SK-N-SH (cell line): ENCODE data around the gene ZBED4. TPM values are rescaled to one million over a fixed set of nuclear protein-coding genes. Genes with fewer than 3 reads are reported as not detected.
A peak's percentile ranks its signal among the peaks of the same experiment; 100 is the strongest.

Source experiments
- CTCF ChIA-PET: fragments of 300-600, 350-600 bp; formaldehyde crosslinking; extraction: SDS; loops from one replicate; lab custom pipeline; 2021; lab: Yijun Ruan, JAX
- POLR2A ChIA-PET: fragments of 350-600 bp; sonication (Branson Sonifier 250); formaldehyde crosslinking; extraction: SDS; loops from one replicate; lab custom pipeline; 2020; ENCODE audit warnings: antibody characterized with exemption, inconsistent platforms; lab: Yijun Ruan, JAX
- DNase-seq: peaks from one replicate; pipeline ENCODE4 v3.0.0; 2012
- H2AFZ ChIP-seq: fragments of 200-600 bp; sonication (generic); 2 replicates; pipeline ENCODE4 v1.8.1; 2016; ENCODE audit warnings: antibody characterized with exemption, mild to moderate bottlenecking, low read depth
- H3F3A ChIP-seq: fragments of 200-600 bp; sonication (generic); replicated peaks from 2 replicates; pipeline ENCODE3; 2016; ENCODE audit warnings: antibody characterized with exemption, mild to moderate bottlenecking; ENCODE audit not compliant: insufficient read depth
- H3K27ac ChIP-seq, 2 experiments: fragments of 200-500 bp in 1 of 2; fragments of 200-600 bp in 1 of 2; sonication (Bioruptor generic) in 1 of 2; sonication (generic), shearing (Covaris generic) in 1 of 2; 2 replicates each; pipeline versions ENCODE4 v1.5.1 to v1.6.1; 2014 to 2016; ENCODE audit warnings: low read depth in 2 of 2, inconsistent platforms in 1 of 2, low read length in 1 of 2, mild to moderate bottlenecking in 1 of 2, mixed read lengths in 1 of 2
- H3K27me3 ChIP-seq: fragments of 200-600 bp; sonication (generic), shearing (Covaris generic); 2 replicates; pipeline ENCODE4 v1.6.1; 2016; ENCODE audit warnings: mixed run types; ENCODE audit not compliant: insufficient read depth
- H3K36me3 ChIP-seq, 2 experiments: fragments of 200-500 bp in 1 of 2; fragments of 200-600 bp in 1 of 2; sonication (Bioruptor generic) in 1 of 2; sonication (generic) in 1 of 2; replicated peaks in 1 of 2; 2 replicates each; pipeline versions ENCODE3 to v1.5.1; 2014 to 2016; ENCODE audit warnings: low read length in 1 of 2, mild to moderate bottlenecking in 1 of 2; ENCODE audit not compliant: insufficient read depth in 2 of 2, control insufficient read depth in 1 of 2
- H3K4me1 ChIP-seq, 2 experiments: fragments of 200-500 bp in 1 of 2; fragments of 200-600 bp in 1 of 2; sonication (Bioruptor generic) in 1 of 2; sonication (generic), shearing (Covaris generic) in 1 of 2; 2 replicates each; pipeline versions ENCODE4 v1.5.1 to v1.6.1; 2014 to 2016; ENCODE audit warnings: low read depth in 1 of 2, low read length in 1 of 2, mixed run types in 1 of 2; ENCODE audit not compliant: insufficient read depth in 2 of 2, control insufficient read depth in 1 of 2
- H3K4me2 ChIP-seq: fragments of 200-600 bp; sonication (generic), shearing (Covaris generic); 2 replicates; pipeline ENCODE4 v1.6.1; 2017; ENCODE audit warnings: mixed run types
- H3K4me3 ChIP-seq, 2 experiments: fragments of 200-500 bp in 1 of 2; fragments of 200-600 bp in 1 of 2; sonication (Bioruptor generic) in 1 of 2; sonication (generic), shearing (Covaris generic) in 1 of 2; 2 replicates each; pipeline versions ENCODE4 v1.5.1 to v1.8.1; 2014 to 2016; ENCODE audit warnings: low read depth in 2 of 2, inconsistent platforms in 1 of 2, low read length in 1 of 2, mild to moderate bottlenecking in 1 of 2, mixed read lengths in 1 of 2, moderate library complexity in 1 of 2
- H3K79me2 ChIP-seq: fragments of 200-600 bp; sonication (generic); 2 replicates; pipeline ENCODE4 v1.8.1; 2017; ENCODE audit warnings: mild to moderate bottlenecking; ENCODE audit not compliant: insufficient read depth
- H3K9ac ChIP-seq: fragments of 200-600 bp; sonication (generic); 2 replicates; pipeline ENCODE4 v1.6.1; 2017; ENCODE audit warnings: mixed run types
- H3K9me2 ChIP-seq: fragments of 200-600 bp; sonication (generic); 2 replicates; pipeline ENCODE4 v1.6.1; 2017; ENCODE audit warnings: mixed run types
- H3K9me3 ChIP-seq: fragments of 200-600 bp; sonication (generic); 2 replicates; pipeline ENCODE4 v1.6.1; 2017; ENCODE audit warnings: mixed run types, mild to moderate bottlenecking, moderate library complexity
- H4K20me1 ChIP-seq: fragments of 200-600 bp; sonication (generic); 2 replicates; pipeline ENCODE4 v1.6.1; 2017; ENCODE audit warnings: mild to moderate bottlenecking, mixed run types; ENCODE audit not compliant: insufficient read depth
- MEF2A ChIP-seq: IDR thresholded peaks from 2 replicates; pipeline ENCODE4 v1.4.0; 2012; ENCODE audit warnings: low read depth, borderline replicate concordance
- PBX3 ChIP-seq: IDR thresholded peaks from 2 replicates; pipeline ENCODE4; 2012
- WGBS: methylation state at CpG from one replicate; pipeline ENCODE4 v1.1.6; 2017; ENCODE audit warnings: low lambda C conversion rate; 5-methylcytosine and 5-hydroxymethylcytosine counted together
- polyA plus RNA-seq, 3 experiments: library from polyadenylated mRNA; depleted of rRNA; stranded (reverse); fragments of >200 nt; gene quantifications; 2 replicates each; pipeline ENCODE4 v1.2.3, GENCODE V29; 2012
- TF ChIP-seq, protein P1 (sequence below): IDR thresholded peaks from 2 replicates; pipeline ENCODE4 v1.6.1; 2012; ENCODE audit warnings: mild to moderate bottlenecking, low read depth, low read length, moderate library complexity

Gene ZBED4
- polyA plus RNA-seq, 1 of the 3 experiments (the other 2 are of a cell fraction) = 7.9 TPM

DNA sequence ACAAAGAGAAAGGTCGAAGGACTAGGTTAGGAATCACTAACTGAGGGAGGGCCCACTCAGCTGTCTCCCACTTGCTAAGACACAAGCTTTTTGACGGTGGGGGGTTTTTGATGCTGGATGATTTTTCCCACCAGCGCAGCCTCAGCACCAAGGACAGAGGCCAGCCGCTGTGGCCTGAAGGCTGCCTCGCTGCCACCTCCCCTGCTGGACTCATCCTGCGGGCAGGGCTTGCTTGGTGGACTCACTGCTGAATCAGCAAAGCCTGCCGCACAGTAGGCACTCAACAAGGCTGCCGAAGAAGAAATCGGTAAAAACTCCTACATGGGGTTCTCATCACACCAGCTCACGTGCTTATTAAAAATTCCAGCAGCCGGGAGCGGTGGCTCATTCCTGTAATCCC is 62.0 kb downstream of the ZBED4 start:
- Histone ChIP-seq H3K9me2 (no peaks in the 10 kb centered on the region), H3K9me3 (no peaks in the 10 kb centered on the region), H3K9ac (no peak overlapping the region), H3K27me3 (no peaks in the 10 kb centered on the region), H3K27ac (no peak overlapping the region), H3K36me3 (peaks cover 3 to 14% of the 10 kb centered on the region in 2 experiments), H3F3A (no peaks in the 10 kb centered on the region), H4K20me1 (no peaks in the 10 kb centered on the region), H3K4me1 (peaks cover 0 to 12% of the 10 kb centered on the region in 2 experiments; a peak in 2 of 4 replicates), H3K79me2 (0 out of 2 replicates have a peak, but pooled peaks cover 5% of the 10 kb centered on the region), H2AFZ (no peak overlapping the region), H3K4me2 (no peak overlapping the region), H3K4me3 (no peak overlapping the region)
- 88% methylated on average over 11 of the region's 12 CpGs for WGBS
- no peak for DNase-seq
- ChIA-PET CTCF (interaction anchor here (1.2 to 2.5 kb wide), 4 partner anchors 10 to 148 kb away, joined by 3 to 11 read pairs (median 6); no protein-coding TSS in a partner anchor), POLR2A (no interaction called here)
- TF ChIP-seq MEF2A = no peak
- TF ChIP-seq, protein P1, sequence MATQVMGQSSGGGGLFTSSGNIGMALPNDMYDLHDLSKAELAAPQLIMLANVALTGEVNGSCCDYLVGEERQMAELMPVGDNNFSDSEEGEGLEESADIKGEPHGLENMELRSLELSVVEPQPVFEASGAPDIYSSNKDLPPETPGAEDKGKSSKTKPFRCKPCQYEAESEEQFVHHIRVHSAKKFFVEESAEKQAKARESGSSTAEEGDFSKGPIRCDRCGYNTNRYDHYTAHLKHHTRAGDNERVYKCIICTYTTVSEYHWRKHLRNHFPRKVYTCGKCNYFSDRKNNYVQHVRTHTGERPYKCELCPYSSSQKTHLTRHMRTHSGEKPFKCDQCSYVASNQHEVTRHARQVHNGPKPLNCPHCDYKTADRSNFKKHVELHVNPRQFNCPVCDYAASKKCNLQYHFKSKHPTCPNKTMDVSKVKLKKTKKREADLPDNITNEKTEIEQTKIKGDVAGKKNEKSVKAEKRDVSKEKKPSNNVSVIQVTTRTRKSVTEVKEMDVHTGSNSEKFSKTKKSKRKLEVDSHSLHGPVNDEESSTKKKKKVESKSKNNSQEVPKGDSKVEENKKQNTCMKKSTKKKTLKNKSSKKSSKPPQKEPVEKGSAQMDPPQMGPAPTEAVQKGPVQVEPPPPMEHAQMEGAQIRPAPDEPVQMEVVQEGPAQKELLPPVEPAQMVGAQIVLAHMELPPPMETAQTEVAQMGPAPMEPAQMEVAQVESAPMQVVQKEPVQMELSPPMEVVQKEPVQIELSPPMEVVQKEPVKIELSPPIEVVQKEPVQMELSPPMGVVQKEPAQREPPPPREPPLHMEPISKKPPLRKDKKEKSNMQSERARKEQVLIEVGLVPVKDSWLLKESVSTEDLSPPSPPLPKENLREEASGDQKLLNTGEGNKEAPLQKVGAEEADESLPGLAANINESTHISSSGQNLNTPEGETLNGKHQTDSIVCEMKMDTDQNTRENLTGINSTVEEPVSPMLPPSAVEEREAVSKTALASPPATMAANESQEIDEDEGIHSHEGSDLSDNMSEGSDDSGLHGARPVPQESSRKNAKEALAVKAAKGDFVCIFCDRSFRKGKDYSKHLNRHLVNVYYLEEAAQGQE = peak; percentile 91

GRCh38 chr22:49916831-49917230 is 63.2 kb downstream of the ZBED4 start:
- Histone ChIP-seq H3K4me2 (peak overlapping the region; percentile 96; the same call in 1 of the 2 replicates), H3K79me2 (0 out of 2 replicates have a peak, but pooled peaks cover 5% of the 10 kb centered on the region), H3K9ac (no peak overlapping the region), H3K27me3 (no peaks in the 10 kb centered on the region), H3K27ac (no peak overlapping the region), H3K9me3 (no peaks in the 10 kb centered on the region), H2AFZ (no peak overlapping the region), H3K4me1 (peaks cover 0 to 12% of the 10 kb centered on the region in 2 experiments; a peak in 2 of 4 replicates), H3K36me3 (peaks cover 3 to 25% of the 10 kb centered on the region in 2 experiments), H3K9me2 (no peaks in the 10 kb centered on the region), H3K4me3 (no peak overlapping the region), H4K20me1 (no peaks in the 10 kb centered on the region), H3F3A (no peaks in the 10 kb centered on the region)
- 100% methylated on average over 1 of the region's 11 CpGs for WGBS
- TF ChIP-seq PBX3 = no peak
- ChIA-PET CTCF (interaction anchor here (1.0 to 2.2 kb wide), 2 partner anchors 11 to 14 kb away, joined by 3 to 12 read pairs; no protein-coding TSS in a partner anchor), POLR2A (interaction anchor here (1.3 kb wide), 1 partner anchor 9 kb away, joined by 3 read pairs; no protein-coding TSS in a partner anchor)
- no peak for DNase-seq
